H1 (cell line): ENCODE results near the gene REELD1. TPM values are rescaled to one million over a fixed set of nuclear protein-coding genes. Genes with fewer than 3 reads are reported as not detected.

Source experiments
- CTCF ChIA-PET: fragments of 300-600 bp; sonication (Branson Sonifier 250); formaldehyde crosslinking; loops from one replicate; lab custom pipeline; 2021; ENCODE audit not compliant: partially characterized antibody; lab: Charles Lee
- POLR2A ChIA-PET: fragments of 300-600 bp; sonication (Branson Sonifier 250); formaldehyde crosslinking; loops from one replicate; lab custom pipeline; 2021; ENCODE audit warnings: inconsistent platforms; ENCODE audit not compliant: partially characterized antibody; lab: Charles Lee
- DNase-seq, 2 experiments: peaks; one replicate each; pipeline versions ENCODE4 v3.0.0 to v3.0.0-alpha.2; 2010 to 2022; ENCODE audit warnings: low spot score in 2 of 2, low read depth in 1 of 2, mixed read lengths in 1 of 2
- FAIRE-seq: peaks from 2 replicates; lab custom pipeline; 2011; peaks lifted over from hg19 to GRCh38; lab: Jason Lieb, UNC
- H2AFZ ChIP-seq: 2 replicates; pipeline ENCODE4 v1.8.1; 2012; ENCODE audit warnings: low read length, inconsistent platforms
- H2AK5ac ChIP-seq: 2 replicates; pipeline ENCODE4 v1.6.1; 2013; ENCODE audit warnings: low read depth, low read length
- H2BK120ac ChIP-seq: replicated peaks from 2 replicates; pipeline ENCODE3; 2013; ENCODE audit warnings: low read depth, low read length, inconsistent platforms
- H2BK12ac ChIP-seq: 2 replicates; pipeline ENCODE4 v1.6.1; 2013; ENCODE audit warnings: low read depth, low read length
- H2BK15ac ChIP-seq: 2 replicates; pipeline ENCODE4 v1.6.1; 2013; ENCODE audit warnings: low read length
- H2BK20ac ChIP-seq: 2 replicates; pipeline ENCODE4 v1.6.1; 2013; ENCODE audit warnings: low read length
- H2BK5ac ChIP-seq: 2 replicates; pipeline ENCODE4 v1.6.1; 2013; ENCODE audit warnings: low read depth, low read length
- H3K14ac ChIP-seq: 2 replicates; pipeline ENCODE4 v1.6.1; 2013; ENCODE audit warnings: inconsistent platforms; ENCODE audit not compliant: insufficient read length
- H3K18ac ChIP-seq: 2 replicates; pipeline ENCODE4 v1.6.1; 2013; ENCODE audit warnings: low read length; ENCODE audit errors: extremely low read depth
- H3K23ac ChIP-seq: 2 replicates; pipeline ENCODE4 v1.6.1; 2013; ENCODE audit warnings: inconsistent platforms; ENCODE audit not compliant: insufficient read length
- H3K23me2 ChIP-seq: 2 replicates; pipeline ENCODE4 v1.6.1; 2013; ENCODE audit warnings: low read depth, low read length
- H3K27ac ChIP-seq: 2 replicates; pipeline ENCODE4 v1.6.1; 2011; ENCODE audit warnings: low read depth, low read length, inconsistent platforms
- H3K27me3 ChIP-seq, 4 experiments: replicated peaks in 1 of 4; 1 replicate in 1 of 4; 2 replicates in 3 of 4; pipeline versions ENCODE4 v1.6.1 to v1.8.1; 2011 to 2013; ENCODE audit warnings: low read length in 3 of 4, mild to moderate bottlenecking in 3 of 4, inconsistent platforms in 2 of 4, mixed read lengths in 2 of 4, moderate library complexity in 1 of 4; ENCODE audit not compliant: control insufficient read depth in 3 of 4, insufficient read depth in 3 of 4; ENCODE audit errors: extremely low read depth in 1 of 4
- H3K36me3 ChIP-seq, 4 experiments: 2 replicates each; pipeline versions ENCODE4 v1.6.1 to v1.8.1; 2011 to 2013; ENCODE audit warnings: mild to moderate bottlenecking in 4 of 4, low read length in 3 of 4, moderate library complexity in 2 of 4, control low read depth in 1 of 4, inconsistent platforms in 1 of 4; ENCODE audit not compliant: insufficient read depth in 4 of 4, control insufficient read depth in 2 of 4
- H3K4ac ChIP-seq: replicated peaks from 2 replicates; pipeline ENCODE3; 2013; ENCODE audit warnings: low read length, low read depth, mixed read lengths, inconsistent platforms; ENCODE audit not compliant: insufficient read length
- H3K4me1 ChIP-seq, 4 experiments: replicated peaks in 1 of 4; 1 replicate in 1 of 4; 2 replicates in 3 of 4; pipeline versions ENCODE4 v1.6.1 to v1.8.1; 2011 to 2013; ENCODE audit warnings: low read length in 3 of 4, inconsistent platforms in 2 of 4, mixed read lengths in 1 of 4; ENCODE audit not compliant: insufficient read depth in 4 of 4, control insufficient read depth in 3 of 4
- H3K4me2 ChIP-seq, 2 experiments: 2 replicates each; pipeline versions ENCODE4 v1.6.1 to v1.8.1; 2011 to 2013; ENCODE audit warnings: low read depth in 2 of 2, low read length in 2 of 2, control low read depth in 1 of 2, inconsistent platforms in 1 of 2, mild to moderate bottlenecking in 1 of 2; ENCODE audit not compliant: insufficient read depth in 1 of 2
- H3K4me3 ChIP-seq, 4 experiments: fragments of 200-600, 300-600 bp in 1 of 4; sonication (generic), shearing (Covaris generic), sonication (Bioruptor Twin) in 1 of 4; 2 replicates each; pipeline versions ENCODE4 v1.5.1 to v1.8.1; 2011 to 2016; ENCODE audit warnings: low read length in 4 of 4, low read depth in 3 of 4, control low read depth in 2 of 4, inconsistent platforms in 2 of 4, mild to moderate bottlenecking in 2 of 4, mixed read lengths in 1 of 4, moderate library complexity in 1 of 4; ENCODE audit not compliant: insufficient read depth in 2 of 4; ENCODE audit errors: extremely low read depth in 1 of 4
- H3K56ac ChIP-seq: replicated peaks from 2 replicates; pipeline ENCODE3; 2013; ENCODE audit warnings: low read depth, mild to moderate bottlenecking, mixed read lengths, low read length, inconsistent platforms; ENCODE audit not compliant: insufficient read length
- H3K79me1 ChIP-seq: 2 replicates; pipeline ENCODE4 v1.6.1; 2013; ENCODE audit warnings: low read depth, low read length, control low read depth
- H3K79me2 ChIP-seq, 2 experiments: 2 replicates each; pipeline versions ENCODE4 v1.6.1 to v1.8.1; 2012 to 2013; ENCODE audit warnings: low read length in 2 of 2, mild to moderate bottlenecking in 2 of 2, inconsistent platforms in 1 of 2; ENCODE audit not compliant: insufficient read depth in 2 of 2, control insufficient read depth in 1 of 2
- H3K9ac ChIP-seq, 4 experiments: replicated peaks in 1 of 4; 1 replicate in 1 of 4; 2 replicates in 3 of 4; pipeline versions ENCODE4 v1.6.1 to v1.8.1; 2011 to 2013; ENCODE audit warnings: low read depth in 3 of 4, low read length in 3 of 4, control low read depth in 2 of 4, mild to moderate bottlenecking in 2 of 4, moderate library complexity in 2 of 4, inconsistent platforms in 1 of 4; ENCODE audit errors: extremely low read depth in 1 of 4
- H3K9me3 ChIP-seq, 2 experiments: 2 replicates each; pipeline versions ENCODE4 v1.6.1 to v1.8.1; 2012 to 2013; ENCODE audit warnings: mild to moderate bottlenecking in 2 of 2, moderate library complexity in 2 of 2, control low read depth in 1 of 2, inconsistent platforms in 1 of 2, low read depth in 1 of 2, low read length in 1 of 2, mixed read lengths in 1 of 2; ENCODE audit not compliant: insufficient read depth in 2 of 2
- H4K20me1 ChIP-seq, 2 experiments: replicated peaks in 1 of 2; 2 replicates each; pipeline versions ENCODE3 to v1.8.1; 2011 to 2013; ENCODE audit warnings: inconsistent platforms in 2 of 2, low read length in 2 of 2, mild to moderate bottlenecking in 1 of 2; ENCODE audit not compliant: insufficient read depth in 2 of 2, control insufficient read depth in 1 of 2
- H4K5ac ChIP-seq: 2 replicates; pipeline ENCODE4 v1.6.1; 2013; ENCODE audit warnings: low read length, low read depth, mixed read lengths, inconsistent platforms; ENCODE audit not compliant: insufficient read length
- H4K8ac ChIP-seq: 2 replicates; pipeline ENCODE4 v1.8.0; 2013; ENCODE audit warnings: mild to moderate bottlenecking, moderate library complexity, low read length, inconsistent platforms; ENCODE audit not compliant: insufficient read depth; ENCODE audit errors: extremely low read depth
- H4K91ac ChIP-seq: replicated peaks from 2 replicates; pipeline ENCODE3; 2013; ENCODE audit warnings: low read length, mixed read lengths, inconsistent platforms; ENCODE audit not compliant: insufficient read length
- ASH2L ChIP-seq: fragments of 200-600, 300-600 bp; sonication (generic); IDR thresholded peaks from one replicate; pipeline ENCODE4 v1.7.1; 2017; ENCODE audit warnings: low read length
- BCL11A ChIP-seq, 2 experiments: IDR thresholded peaks; one replicate each; pipeline ENCODE4 v1.6.1; 2011; ENCODE audit warnings: low read depth in 2 of 2, low read length in 2 of 2, mild to moderate bottlenecking in 2 of 2
- CHD1 ChIP-seq: IDR thresholded peaks from 2 replicates; pipeline ENCODE4 v1.6.1; 2012; ENCODE audit warnings: low read depth, low read length, improper control_type of control experiment
- CHD2 ChIP-seq: IDR thresholded peaks from 2 replicates; pipeline ENCODE4 v1.6.1; 2012; ENCODE audit warnings: low read length, improper control_type of control experiment
- GTF2F1 ChIP-seq: IDR thresholded peaks from 2 replicates; pipeline ENCODE4 v1.6.1; 2012; ENCODE audit warnings: low read depth, low read length, improper control_type of control experiment, borderline replicate concordance
- JUN ChIP-seq: IDR thresholded peaks from 2 replicates; pipeline ENCODE4 v1.6.1; 2011; ENCODE audit warnings: low read depth, mild to moderate bottlenecking, improper control_type of control experiment, low read length
- JUND ChIP-seq: IDR thresholded peaks from 2 replicates; pipeline ENCODE4 v1.6.1; 2011; ENCODE audit warnings: mild to moderate bottlenecking, improper control_type of control experiment, low read length
- MAX ChIP-seq: IDR thresholded peaks from 2 replicates; pipeline ENCODE4 v1.6.1; 2012; ENCODE audit warnings: inconsistent platforms
- NRF1 ChIP-seq: IDR thresholded peaks from 2 replicates; pipeline ENCODE4 v1.6.1; 2011; ENCODE audit warnings: mild to moderate bottlenecking, low read depth, low read length, improper control_type of control experiment
- POU5F1 ChIP-seq: IDR thresholded peaks from 2 replicates; pipeline ENCODE4 v1.6.1; 2011; ENCODE audit warnings: low read depth, mild to moderate bottlenecking, low read length, moderate library complexity
- SIRT6 ChIP-seq: IDR thresholded peaks from one replicate; pipeline ENCODE4 v1.7.1; 2012; ENCODE audit warnings: low read length, inconsistent platforms
- SRF ChIP-seq: IDR thresholded peaks from 2 replicates; pipeline ENCODE4 v1.6.1; 2011; ENCODE audit warnings: mild to moderate bottlenecking, low read depth, low read length, moderate library complexity
- WGBS, 2 experiments: shearing (Covaris generic) in 1 of 2; methylation state at CpG; one replicate each; pipeline versions ENCODE4 v1.1.6 to v1.1.7; 2013 to 2015; ENCODE audit warnings: low lambda C conversion rate in 2 of 2, mixed read lengths in 2 of 2, inconsistent platforms in 1 of 2, low coverage in 1 of 2, missing lambda C conversion rate in 1 of 2; ENCODE audit not compliant: insufficient replicate concordance in 2 of 2, insufficient coverage in 1 of 2, insufficient read length in 1 of 2; ENCODE audit errors: extremely low coverage in 1 of 2, missing lambda C conversion rate in 1 of 2; 5-methylcytosine and 5-hydroxymethylcytosine counted together
- polyA plus RNA-seq, 7 experiments: library from polyadenylated mRNA; depleted of rRNA in 3 of 7; stranded (reverse) in 5 of 7; unstranded in 2 of 7; fragments of >200 nt in 5 of 7; fragments of 200-250 nt in 2 of 7; gene quantifications; 1 replicate in 5 of 7; 2 replicates in 1 of 7; 4 replicates in 1 of 7; pipeline versions ENCODE4 v1.2.1 to v1.2.3, GENCODE V29; 2011 to 2013; ENCODE audit warnings: missing spikeins in 2 of 7, mixed read lengths in 2 of 7
- total RNA-seq: library from RNA; stranded (reverse); fragmentation: NEBNext Ultra II Directional; extraction: Animal tissue kit (Norgen Biotek cat#: 25700); gene quantifications from 2 replicates; pipeline ENCODE4 v1.2.1, GENCODE V29; 2021

Gene REELD1
- total and polyA plus RNA-seq, 2 of the 8 experiments (the other 6 are each of a cell fraction or from before 2014, with no cell fraction given) = 0.03 TPM; not detected in 1

GRCh38 chr4:146232131-146232722, 17.9 kb downstream of the REELD1 start:
- no peak overlapping the region for H2AFZ ChIP-seq
- no peak overlapping the region for H3K27ac ChIP-seq
- CTCF ChIA-PET = interaction anchor here (0.5 to 0.6 kb wide), 2 partner anchors 11 to 456 kb away, joined by 3 to 4 read pairs; no protein-coding TSS in a partner anchor
- H4K91ac ChIP-seq = no peak overlapping the region
- no peaks in the 10 kb centered on the region for H3K79me1 ChIP-seq
- H3K9ac ChIP-seq = no peak overlapping the region
- no peak for DNase-seq
- no peaks in the 10 kb centered on the region for H3K27me3 ChIP-seq
- no peaks in the 10 kb centered on the region for H3K4me1 ChIP-seq
- H3K23ac ChIP-seq = no peak overlapping the region
- no peak for TF ChIP-seq BCL11A (IDR thresholded peaks at IDR 0.05; ENCODE audit: low read depth in 2 of 2, low read length in 2 of 2)
- TF ChIP-seq NRF1 = no peak
- TF ChIP-seq CHD2 = no peak
- TF ChIP-seq JUND = no peak
- TF ChIP-seq SRF = no peak
- TF ChIP-seq ASH2L = no peak
- TF ChIP-seq SIRT6 = no peak
- no peak for TF ChIP-seq POU5F1
- TF ChIP-seq CHD1 = no peak
- TF ChIP-seq JUN = no peak
- no peak for TF ChIP-seq GTF2F1
- no peak for TF ChIP-seq MAX
- TF ChIP-seq, all 59 proteins: peak for 0
- no peak for FAIRE-seq
- Histone ChIP-seq H2BK120ac (no peak overlapping the region), H2BK12ac (no peak overlapping the region), H3K36me3 (no peaks in the 10 kb centered on the region), H3K4me3 (no peak overlapping the region), H4K8ac (no peak overlapping the region), H2BK15ac (no peak overlapping the region), H3K4ac (no peak overlapping the region), H3K23me2 (no peaks in the 10 kb centered on the region), H3K79me2 (no peaks in the 10 kb centered on the region), H3K14ac (no peak overlapping the region), H4K5ac (no peak overlapping the region), H2BK5ac (no peak overlapping the region), H2BK20ac (no peak overlapping the region), H3K18ac (no peak overlapping the region), H3K4me2 (no peak overlapping the region), H2AK5ac (no peak overlapping the region), H3K9me3 (no peaks in the 10 kb centered on the region; a peak in 1 of 4 replicates), H4K20me1 (no peaks in the 10 kb centered on the region), H3K56ac (no peak overlapping the region)
- 80% methylated on average over 1 of the region's 1 CpG; no CpG with 5 or more reads in 1 of the 2 experiments for WGBS, 2 experiments
- POLR2A ChIA-PET = no interaction called here
